HG02973 (cell line): ENCODE measurements around the gene GAPVD1.
"Not testable (repeated sequence)": the region's sequence is repeated elsewhere in the genome, so short reads cannot be mapped to it uniquely, and the experiment has no call there.

Experiments
- ATAC-seq: cut with Tn5 transposase; IDR thresholded peaks from one replicate; pipeline ENCODE4 v1.9.1; 2021; ENCODE audit warnings: moderate library complexity; ENCODE audit not compliant: unreplicated experiment

Gene GAPVD1, protein sequence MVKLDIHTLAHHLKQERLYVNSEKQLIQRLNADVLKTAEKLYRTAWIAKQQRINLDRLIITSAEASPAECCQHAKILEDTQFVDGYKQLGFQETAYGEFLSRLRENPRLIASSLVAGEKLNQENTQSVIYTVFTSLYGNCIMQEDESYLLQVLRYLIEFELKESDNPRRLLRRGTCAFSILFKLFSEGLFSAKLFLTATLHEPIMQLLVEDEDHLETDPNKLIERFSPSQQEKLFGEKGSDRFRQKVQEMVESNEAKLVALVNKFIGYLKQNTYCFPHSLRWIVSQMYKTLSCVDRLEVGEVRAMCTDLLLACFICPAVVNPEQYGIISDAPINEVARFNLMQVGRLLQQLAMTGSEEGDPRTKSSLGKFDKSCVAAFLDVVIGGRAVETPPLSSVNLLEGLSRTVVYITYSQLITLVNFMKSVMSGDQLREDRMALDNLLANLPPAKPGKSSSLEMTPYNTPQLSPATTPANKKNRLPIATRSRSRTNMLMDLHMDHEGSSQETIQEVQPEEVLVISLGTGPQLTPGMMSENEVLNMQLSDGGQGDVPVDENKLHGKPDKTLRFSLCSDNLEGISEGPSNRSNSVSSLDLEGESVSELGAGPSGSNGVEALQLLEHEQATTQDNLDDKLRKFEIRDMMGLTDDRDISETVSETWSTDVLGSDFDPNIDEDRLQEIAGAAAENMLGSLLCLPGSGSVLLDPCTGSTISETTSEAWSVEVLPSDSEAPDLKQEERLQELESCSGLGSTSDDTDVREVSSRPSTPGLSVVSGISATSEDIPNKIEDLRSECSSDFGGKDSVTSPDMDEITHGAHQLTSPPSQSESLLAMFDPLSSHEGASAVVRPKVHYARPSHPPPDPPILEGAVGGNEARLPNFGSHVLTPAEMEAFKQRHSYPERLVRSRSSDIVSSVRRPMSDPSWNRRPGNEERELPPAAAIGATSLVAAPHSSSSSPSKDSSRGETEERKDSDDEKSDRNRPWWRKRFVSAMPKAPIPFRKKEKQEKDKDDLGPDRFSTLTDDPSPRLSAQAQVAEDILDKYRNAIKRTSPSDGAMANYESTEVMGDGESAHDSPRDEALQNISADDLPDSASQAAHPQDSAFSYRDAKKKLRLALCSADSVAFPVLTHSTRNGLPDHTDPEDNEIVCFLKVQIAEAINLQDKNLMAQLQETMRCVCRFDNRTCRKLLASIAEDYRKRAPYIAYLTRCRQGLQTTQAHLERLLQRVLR (N-terminal part only)

DNA sequence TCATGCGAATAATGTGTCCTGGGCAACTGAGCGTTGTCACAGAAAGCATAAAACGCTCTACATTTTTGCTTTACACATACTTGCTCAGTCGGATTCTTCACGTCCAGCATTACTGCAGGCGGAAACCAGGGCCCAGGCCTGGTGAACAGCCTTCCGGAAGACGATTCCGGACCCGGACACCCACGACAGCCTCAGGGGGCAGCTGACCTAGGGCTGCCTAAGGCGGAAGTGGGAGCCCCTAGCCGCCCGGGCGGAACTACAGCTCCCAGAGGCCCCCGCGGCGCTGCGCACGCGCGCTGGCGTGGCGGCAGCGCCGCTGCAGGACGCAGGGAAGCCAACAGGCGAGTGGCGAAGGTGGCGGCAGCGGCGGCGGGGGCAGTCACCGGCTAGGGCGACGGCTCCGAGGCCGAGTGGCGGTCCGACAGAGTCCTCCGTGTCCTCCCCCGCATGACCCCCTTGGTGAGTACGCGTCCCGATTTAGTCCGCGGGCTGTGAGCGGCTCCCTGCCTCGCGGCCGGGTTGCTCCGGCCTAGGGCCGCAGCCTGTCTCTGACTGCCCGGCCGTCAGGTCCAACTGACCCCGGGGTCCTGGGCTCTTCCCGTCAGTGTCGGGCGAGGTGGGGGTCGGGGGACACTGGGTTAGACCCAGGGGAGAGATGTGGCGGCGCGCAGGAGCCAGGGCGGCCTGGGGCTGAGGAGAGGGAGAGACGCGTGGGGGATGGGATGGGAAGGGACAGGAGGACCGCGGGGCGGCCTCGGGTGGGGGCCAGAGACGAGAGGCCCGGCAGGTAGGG is at the start of gene GAPVD1:
GAPVD1 (plus strand) TSS at position 326 of the 793 bp plus-strand sequence. CDS start 37,096 bp downstream, outside the sequence.
- peak; percentile 88 for ATAC-seq

DNA sequence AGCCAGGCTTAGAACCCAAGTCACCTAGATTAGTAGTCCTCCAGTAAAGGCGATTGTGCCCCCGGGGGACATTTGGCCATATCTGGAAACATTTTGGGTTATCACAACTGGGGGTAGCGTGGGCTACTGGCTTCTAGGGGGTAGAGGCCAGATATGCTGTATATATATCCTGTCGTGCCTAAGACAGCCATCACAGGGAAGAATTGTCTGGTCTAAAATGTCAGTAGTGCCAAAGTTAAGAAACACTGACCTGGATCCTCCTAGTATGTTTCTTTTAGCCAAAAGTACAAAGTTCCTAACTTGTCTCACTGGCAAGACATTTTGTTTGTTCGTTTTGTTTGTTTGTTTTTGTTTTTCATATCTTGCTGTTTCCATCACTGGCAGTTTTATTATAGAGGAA is 47.4 kb upstream of the GAPVD1 start:
- ATAC-seq: no peak

DNA sequence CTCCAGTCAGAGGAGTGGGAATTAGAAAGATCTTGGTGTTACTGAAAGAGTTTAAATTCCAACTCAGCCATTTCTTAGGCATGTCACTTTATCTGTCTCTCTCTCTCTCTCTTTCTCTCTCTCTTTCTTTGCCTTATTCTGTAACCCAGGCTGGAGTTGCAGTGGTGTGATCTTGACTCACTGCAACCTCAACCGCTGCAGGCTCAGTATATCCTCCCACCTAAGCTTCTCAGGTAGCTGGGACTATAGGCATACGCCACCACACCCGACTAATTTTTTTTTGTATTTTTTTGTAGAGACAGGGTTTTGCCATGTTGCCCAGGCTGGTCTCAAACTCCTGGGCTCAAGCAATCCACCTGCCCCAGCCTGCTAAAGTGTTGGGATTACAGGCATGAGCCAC is 43.0 kb upstream of the GAPVD1 start:
- no peak for ATAC-seq

DNA sequence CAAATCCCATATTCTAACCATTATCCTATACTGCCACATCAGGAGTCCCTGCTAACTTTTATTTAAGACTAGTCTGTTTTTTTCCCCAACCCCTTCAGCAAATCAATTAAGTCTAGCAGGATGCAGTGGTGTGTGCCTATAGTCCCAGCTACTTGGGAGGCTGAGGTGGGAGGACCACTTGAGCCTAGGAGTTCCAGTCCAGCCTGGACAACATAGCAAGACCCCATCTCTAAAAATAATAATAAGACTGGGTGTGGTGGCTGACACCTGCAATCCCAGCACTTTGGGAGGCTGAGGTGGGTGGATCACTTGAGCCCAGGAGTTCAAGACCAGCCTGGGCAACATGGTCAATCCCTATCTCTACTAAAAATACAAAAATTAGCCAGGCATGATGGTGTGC is 36.8 kb upstream of the GAPVD1 start:
- ATAC-seq: not testable (repeated sequence)

DNA sequence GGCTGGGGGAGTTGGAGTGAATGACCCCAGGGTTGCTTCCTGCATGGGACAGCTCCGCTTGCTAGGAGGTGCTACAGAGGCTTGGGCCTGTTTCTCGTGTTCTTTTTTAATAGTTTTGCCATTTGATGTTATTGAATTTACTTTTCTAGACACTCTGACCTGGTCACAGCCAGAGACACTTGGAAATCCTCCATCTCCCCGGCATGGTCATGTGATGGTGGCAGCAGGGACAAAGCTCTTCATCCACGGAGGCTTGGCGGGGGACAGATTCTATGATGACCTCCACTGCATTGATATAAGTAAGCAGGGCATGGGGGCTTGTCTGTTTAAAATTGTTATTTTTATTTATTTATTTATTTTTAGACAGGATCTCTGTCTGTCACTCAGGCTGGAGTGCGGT is 33.9 kb upstream of the GAPVD1 start:
- no peak for ATAC-seq

DNA sequence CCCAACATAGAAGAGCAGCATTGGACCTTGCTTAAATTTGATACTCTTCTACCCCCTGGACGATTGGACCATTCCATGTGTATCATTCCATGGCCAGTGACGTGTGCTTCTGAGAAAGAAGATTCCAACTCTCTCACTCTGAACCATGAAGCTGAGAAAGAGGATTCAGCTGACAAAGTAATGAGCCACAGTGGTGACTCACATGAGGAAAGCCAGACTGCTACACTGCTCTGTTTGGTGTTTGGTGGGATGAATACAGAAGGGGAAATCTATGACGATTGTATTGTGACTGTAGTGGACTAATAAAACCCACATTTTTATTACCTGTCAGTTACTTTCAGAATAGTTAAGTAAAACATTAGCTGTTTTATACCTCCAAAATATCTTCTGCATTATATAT is 27.9 kb upstream of the GAPVD1 start:
- ATAC-seq: no peak

DNA sequence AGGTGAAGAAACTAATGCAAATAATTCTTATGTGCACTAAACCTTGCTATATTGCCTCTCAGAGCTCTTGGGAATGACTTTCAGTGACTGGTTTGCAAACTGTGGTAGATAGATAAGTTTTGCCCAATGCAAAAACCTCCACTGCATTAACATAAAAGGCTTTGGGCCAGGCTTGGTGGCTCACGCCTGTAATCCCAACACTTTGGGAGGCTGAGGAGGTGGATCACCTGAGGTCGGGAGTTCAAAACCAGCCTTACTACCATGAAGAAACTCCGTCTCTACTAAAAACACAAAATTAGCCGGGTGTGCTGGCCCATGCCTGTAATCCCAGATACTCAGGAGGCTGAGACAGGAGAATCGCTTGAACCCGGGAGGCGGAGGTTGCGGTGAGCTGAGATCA is 27.5 kb upstream of the GAPVD1 start:
- ATAC-seq: not testable (repeated sequence)

DNA sequence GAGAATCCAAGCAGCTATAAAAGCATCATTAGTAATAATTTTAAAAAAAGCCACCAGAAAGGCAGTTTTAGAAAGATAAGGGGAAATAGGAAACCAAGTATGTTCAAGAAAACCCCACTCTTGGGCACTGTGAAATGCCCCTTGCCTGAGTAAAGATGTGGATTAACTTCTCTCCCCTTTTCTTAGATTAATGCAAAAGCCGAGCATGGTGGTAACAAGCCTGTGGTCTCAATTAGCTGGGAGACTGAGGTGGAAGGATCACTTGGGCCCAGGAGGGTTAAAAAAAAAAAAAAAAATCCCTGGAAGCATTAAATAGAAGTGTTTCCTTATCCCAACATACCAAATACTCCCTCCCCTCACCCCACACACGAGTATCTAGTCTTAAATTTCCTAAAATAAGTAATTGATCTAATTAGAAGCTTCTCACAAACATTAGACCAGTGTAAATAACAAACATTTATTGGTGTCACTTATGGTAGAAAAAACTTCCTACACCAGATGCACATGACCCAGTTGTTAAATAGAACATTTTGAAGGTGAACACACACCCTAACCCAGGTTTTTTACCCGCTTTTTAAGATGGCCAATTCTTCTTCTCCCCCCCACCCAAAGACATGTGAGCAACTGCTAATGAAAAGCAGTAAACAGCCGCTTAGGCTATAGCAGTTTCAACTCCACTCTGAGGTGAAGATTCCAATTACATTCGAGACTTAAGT is 25.7 kb upstream of the GAPVD1 start:
- no peak for ATAC-seq

DNA sequence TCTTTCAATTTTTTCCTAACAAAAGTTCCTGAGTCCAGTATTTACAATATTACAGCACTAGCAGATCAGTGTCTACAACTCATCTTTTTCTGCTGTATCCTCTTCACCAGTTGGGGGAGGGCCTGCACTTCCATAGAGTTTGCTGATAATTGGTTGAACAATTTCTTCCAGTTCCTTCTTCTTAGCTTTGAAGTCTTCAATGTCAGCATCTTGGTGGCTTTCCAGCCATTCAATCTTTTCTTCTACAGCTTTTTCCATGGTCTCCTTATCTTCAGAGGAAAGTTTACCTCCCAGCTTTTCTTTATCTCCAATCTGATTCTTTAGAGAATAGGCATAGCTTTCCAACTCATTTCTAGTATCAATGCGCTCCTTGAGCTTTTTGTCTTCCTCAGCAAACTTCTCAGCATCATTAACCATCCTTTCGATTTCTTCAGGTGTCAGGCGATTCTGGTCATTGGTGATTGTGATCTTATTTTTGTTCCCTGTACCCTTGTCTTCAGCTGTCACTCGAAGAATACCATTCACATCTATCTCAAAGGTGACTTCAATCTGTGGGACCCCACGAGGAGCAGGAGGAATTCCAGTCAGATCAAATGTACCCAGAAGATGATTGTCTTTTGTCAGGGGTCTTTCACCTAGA is 25.0 kb upstream of the GAPVD1 start:
- ATAC-seq: not testable (repeated sequence)

DNA sequence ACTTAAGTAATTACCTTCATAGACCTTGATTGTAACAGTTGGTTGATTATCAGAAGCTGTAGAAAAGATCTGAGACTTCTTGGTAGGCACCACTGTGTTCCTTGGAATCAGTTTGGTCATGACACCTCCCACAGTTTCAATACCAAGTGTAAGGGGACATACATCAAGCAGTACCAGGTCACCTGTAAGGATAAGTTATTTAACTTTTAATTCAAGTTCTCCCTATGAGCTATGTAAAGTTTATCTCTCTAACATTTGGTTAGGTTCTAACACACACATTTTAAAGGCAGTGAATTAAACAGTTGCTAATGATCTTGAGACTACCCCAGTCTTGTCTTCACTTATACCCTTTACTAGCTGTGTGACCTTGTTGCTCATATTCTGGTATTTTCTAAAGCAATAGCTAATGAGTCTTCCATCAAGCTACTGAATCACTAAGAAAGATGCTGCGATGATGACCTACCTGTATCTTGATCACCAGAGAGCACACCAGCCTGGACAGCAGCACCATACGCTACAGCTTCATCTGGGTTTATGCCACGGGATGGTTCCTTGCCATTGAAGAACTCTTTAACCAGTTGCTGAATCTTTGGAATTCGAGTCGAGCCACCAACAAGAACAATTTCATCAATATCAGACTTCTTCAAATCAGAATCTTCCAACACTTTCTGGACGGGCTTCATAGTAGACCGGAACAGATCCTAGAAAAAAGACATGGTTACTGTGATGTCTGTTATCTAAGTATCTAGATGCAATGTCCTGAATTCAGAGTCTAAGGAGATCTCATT is 23.3 kb upstream of the GAPVD1 start:
- ATAC-seq: no peak

DNA sequence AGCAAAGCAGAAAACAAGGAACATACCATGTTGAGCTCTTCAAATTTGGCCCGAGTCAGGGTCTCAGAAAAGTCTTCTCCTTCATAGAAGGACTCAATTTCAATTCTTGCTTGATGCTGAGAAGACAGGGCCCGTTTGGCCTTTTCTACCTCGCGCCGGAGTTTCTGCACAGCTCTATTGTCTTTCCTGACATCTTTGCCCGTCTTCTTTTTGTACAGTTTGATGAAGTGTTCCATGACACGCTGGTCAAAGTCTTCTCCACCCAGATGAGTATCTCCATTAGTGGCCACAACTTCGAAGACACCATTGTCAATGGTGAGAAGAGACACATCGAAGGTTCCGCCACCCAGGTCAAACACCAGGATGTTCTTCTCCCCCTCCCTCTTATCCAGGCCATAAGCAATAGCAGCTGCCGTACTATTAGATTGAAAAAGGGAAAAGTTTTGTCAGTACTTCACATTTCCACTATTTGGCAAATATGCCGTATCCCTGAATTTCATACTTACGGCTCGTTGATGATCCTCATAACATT is 22.6 kb upstream of the GAPVD1 start:
- no peak for ATAC-seq

DNA sequence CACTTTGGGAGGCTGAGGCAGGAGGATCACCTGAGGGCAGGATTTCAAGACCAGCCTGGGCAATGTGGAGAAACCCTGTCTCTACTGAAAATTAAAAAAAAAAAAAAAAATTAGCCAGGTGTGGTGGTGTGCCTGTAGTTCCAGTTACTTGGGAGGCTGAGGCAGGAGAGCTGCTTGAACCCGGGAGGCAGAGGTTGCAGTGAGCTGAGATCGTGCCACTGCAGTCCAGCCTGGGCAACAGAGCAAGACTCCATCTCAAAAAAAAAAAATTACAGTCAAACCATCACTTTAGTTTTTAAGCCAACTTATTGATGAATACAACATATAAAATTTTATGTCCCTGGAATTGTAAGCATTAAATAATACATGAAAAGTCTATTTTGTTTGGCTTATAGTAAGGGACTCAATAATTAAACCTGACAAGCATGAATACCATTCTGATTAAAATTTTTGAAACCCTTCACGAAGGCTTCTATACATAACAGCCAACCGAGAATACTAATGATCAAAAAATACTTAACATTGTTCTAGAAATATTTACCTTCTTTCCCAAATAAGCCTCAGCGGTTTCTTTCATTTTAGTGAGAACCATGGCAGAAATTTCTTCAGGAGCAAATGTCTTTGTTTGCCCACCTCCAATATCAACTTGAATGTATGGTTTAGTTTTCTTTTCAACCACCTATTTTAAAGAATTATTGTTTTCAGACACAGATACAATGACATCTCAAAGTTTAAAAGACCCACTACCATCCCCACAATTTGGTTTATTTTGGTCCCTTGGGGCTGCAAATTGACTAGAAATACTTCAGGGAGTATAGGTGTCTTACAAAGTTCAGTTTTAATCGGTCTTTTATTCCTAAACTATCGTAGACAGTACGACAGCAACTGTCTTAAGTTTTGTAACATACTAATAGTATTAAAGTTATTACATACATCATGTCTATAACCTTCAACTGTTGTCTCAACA is 21.7 kb upstream of the GAPVD1 start:
- ATAC-seq: no peak

DNA sequence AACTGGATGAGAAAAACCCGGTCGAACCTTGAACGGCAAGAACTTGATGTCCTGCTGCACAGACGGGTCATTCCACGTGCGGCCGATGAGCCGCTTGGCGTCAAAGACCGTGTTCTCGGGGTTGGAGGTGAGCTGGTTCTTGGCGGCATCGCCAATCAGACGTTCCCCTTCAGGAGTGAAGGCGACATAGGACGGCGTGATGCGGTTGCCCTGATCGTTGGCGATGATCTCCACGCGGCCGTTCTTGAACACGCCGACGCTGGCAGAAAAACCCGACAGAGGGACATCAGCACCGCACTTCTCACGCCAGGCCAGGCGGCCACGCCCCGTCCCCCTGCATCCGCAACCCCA is 21.0 kb upstream of the GAPVD1 start:
- ATAC-seq: peak; percentile 16

DNA sequence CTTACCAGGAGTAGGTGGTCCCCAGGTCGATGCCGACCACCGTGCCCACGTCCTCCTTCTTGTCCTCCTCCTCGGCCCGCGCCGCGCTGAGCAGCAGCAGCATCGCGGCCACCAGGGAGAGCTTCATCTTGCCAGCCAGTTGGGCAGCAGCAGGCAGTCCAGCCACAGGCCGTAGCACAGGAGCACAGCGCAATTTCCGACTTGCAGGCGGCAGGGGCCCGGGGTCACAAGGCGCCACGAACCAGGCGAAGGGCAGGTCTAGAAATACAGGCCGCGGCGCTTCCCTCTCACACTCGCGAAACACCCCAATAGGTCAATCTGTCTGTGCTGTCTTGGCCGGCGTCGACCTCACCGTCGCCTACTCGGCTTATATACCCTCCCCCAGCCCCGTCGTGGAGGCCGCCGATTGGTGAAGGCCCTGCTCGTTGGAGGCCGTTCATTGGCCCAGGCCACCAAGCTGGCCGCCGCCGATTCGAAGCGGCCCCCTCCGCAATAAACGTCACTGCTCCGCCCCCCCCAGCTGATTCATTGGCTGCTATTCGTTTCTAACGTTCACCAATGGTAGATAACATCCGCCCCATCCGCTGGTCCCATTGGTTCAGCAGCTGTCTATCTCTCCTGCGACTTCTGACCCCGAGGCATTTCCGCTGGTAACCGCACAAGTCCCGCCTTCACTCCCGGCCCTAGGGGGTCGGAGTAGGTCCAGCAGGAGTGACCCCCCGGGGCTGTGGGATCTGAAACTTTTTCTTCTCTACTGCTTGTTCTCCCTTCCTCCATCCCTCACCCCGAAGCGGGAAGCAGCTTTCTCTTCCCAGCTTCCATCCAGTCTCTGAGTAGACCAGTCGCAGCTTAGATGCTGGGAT is 20.4 kb upstream of the GAPVD1 start, which contains the start of gene HSPA5:
HSPA5 (minus strand) TSS at position 344 of the 863 bp plus-strand sequence; CDS start at position 127, 217 bp downstream.
- peak; percentile 86 for ATAC-seq

DNA sequence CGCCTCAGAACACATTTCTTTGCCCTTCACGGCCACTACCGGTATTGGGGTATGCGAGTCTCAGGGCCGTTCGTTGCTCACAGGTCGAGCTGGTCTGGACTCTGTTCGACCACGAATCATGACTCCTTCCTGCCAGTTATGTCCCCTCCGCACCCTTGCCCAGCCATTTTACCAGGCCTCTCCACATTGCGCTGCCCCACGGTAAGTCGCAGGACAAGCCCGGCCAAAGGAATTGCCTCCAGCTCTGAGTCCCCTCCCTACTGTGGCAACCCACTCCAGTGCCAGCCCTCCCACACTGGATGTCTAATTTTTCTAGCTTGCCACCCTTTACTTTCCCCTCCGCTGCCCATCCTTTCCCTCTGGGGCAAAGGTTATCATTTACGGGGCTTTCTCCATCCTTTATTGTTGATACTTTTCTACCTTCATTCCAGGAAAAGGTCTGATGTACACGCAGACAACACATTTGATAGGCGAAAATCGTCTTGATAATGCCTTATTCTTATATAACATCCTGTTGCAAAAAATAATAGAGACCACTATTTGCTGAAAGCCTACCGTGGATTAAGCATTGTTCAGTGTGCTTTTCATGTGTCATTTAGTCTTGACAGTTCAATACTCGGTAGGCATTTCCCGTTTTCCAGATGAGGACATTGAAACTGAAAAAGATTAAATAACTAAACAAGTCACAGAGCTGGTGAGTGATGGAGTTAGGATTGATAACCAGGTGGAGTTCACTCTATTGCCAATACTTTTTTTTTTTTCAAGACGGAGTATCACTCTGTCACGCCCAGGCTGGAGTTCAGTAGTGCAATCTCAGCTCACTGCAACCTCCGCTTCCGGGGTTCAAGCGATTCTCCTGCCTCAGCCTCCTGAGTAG is 19.5 kb upstream of the GAPVD1 start:
- peak; percentile 10 for ATAC-seq
